GM21737 (cell line): ENCODE data around the gene PARK7.
A peak's percentile ranks its signal among the peaks of the same experiment; 100 is the strongest.
"Not testable (repeated sequence)": the region's sequence is repeated elsewhere in the genome, so short reads cannot be mapped to it uniquely, and the experiment has no call there.

Source experiments
- ATAC-seq: cut with Tn5 transposase; IDR thresholded peaks from one replicate; pipeline ENCODE4 v1.9.1; 2021; ENCODE audit warnings: mild to moderate bottlenecking, moderate library complexity; ENCODE audit not compliant: unreplicated experiment

Gene PARK7

GRCh38 chr1:7961216-7962013 is at the start of gene PARK7:
Gene PARK7 (plus strand): TSS chr1:7961711. CDS start chr1:7962786, 1,075 bp downstream.
- peak; percentile 95 for ATAC-seq

GRCh38 chr1:7912145-7912544 is 49.4 kb upstream of the PARK7 start:
- no peak for ATAC-seq

- no peak for ATAC-seq
Measured at GRCh38 chr1:7912743-7913557, 48.6 kb upstream of the PARK7 start.

GRCh38 chr1:7915826-7916500 is 45.5 kb upstream of the PARK7 start:
- ATAC-seq: no peak

- no peak for ATAC-seq
Measured at GRCh38 chr1:7916501-7916830, 45.0 kb upstream of the PARK7 start.

- not testable (repeated sequence) for ATAC-seq
Measured at GRCh38 chr1:7917971-7918370, 43.5 kb upstream of the PARK7 start.

- ATAC-seq: no peak
Measured at GRCh38 chr1:7919880-7920279, 41.6 kb upstream of the PARK7 start.

GRCh38 chr1:7921796-7922195 is 39.7 kb upstream of the PARK7 start:
- no peak for ATAC-seq

- no peak for ATAC-seq
Measured at GRCh38 chr1:7922301-7922700, 39.2 kb upstream of the PARK7 start.

GRCh38 chr1:7927061-7927460 is 34.5 kb upstream of the PARK7 start:
- ATAC-seq: not testable (repeated sequence)

- no peak for ATAC-seq
Measured at GRCh38 chr1:7928247-7928646, 33.3 kb upstream of the PARK7 start.

- ATAC-seq: no peak
Measured at GRCh38 chr1:7929637-7930036, 31.9 kb upstream of the PARK7 start.

- no peak for ATAC-seq
Measured at GRCh38 chr1:7930645-7931445, 30.7 kb upstream of the PARK7 start.

GRCh38 chr1:7931446-7931812 is 30.1 kb upstream of the PARK7 start:
- no peak for ATAC-seq

- ATAC-seq: no peak
Measured at GRCh38 chr1:7932524-7933138, 28.9 kb upstream of the PARK7 start.

GRCh38 chr1:7938070-7938469 is 23.4 kb upstream of the PARK7 start:
- no peak for ATAC-seq

GRCh38 chr1:7940034-7940433 is 21.5 kb upstream of the PARK7 start:
- no peak for ATAC-seq

- ATAC-seq: no peak
Measured at GRCh38 chr1:7940745-7941436, 20.6 kb upstream of the PARK7 start, which contains the start of gene TNFRSF9. Gene TNFRSF9 (minus strand): TSS chr1:7940839. CDS start chr1:7939994, 845 bp downstream.

- ATAC-seq: no peak
Measured at GRCh38 chr1:7941437-7941793, 20.1 kb upstream of the PARK7 start.
